Measurements from ENCODE around the gene LGALSL.

The LGALSL gene

GRCh38 chr2:64453770-64454385 is at the start of gene LGALSL:
TSS of gene LGALSL (plus strand) at chr2:64454162. CDS start at chr2:64454546, 384 bp downstream.
- DNase-seq, result peak; percentile 56

DNA sequence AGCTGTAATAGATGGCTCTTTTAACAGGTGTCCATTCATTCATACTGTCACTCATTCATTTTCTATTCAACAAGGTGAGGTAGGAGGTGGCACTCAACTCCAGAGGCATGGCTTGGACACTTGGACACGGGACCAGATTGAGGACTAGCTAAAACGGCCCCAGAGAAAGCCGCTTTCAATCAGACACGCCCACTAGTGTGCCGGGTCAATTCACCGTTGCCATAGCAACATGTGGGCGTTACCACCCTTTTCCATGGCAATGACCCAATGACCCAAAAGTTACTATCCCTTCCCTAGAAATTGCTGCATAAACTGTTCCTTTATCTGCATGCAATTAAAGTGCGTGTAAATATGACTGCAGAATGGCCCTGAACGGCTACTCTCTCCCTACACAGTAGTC is 49.2 kb upstream of the LGALSL start:
- DNase-seq, result no peak

DNA sequence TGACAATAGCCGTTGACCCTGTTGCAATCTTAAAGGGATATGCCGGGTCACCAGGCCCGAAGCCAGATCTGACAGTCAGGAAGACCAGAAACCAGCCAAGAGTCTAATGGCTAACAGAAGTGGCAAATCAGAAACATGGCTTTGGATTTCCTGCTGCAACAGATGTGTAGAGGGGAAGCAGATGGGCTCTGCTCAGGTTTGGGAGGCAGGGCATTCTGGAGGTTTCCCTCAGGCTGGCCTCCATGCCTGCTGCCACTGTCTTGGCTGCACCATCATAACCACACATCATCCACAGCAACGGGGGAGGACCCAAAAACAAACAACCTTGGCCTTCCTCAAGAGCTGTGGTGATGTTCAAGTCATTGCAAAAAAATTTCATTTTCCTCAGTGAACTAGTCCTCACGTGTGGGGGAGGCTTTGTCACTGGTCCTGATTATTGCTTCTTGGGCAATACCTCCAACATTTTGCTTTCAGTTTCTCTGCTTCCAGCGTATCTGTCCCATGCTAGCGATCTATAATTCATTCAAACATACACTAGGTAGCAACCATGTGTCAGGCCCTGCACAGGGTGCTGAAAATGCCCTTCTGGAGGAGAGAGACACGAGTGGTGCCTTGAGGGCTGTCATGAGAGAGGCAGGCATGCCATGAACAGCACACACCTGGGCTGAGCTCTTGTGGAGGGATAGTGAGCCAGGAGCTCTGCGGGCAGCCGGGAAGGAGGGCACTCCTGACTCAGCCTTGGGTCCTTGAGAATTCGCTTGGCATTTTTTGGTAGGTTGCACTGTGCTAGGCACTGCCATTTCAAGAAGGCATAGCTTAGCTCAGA is 48.2 kb upstream of the LGALSL start:
- peak; percentile 4 for DNase-seq

DNA sequence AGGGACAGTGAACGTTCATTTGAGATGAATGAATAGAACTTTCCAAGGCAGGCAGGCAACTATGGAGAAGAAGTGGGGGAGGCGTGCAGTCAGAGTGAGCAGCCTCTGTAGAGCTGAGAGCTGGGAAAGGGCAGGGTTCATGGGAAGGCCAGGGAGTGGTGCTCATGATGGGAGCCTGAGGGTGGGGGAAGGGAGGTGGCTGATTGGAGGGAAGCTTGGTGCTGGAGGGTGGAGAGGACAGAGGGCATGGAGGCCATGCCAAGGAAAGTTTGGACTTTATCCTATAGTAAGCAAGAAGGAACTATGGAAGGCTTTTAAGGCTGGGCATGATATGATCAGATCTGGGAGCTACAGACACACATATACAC is 47.6 kb upstream of the LGALSL start:
- no peak for DNase-seq

GRCh38 chr2:64408031-64408430 is 45.9 kb upstream of the LGALSL start:
- DNase-seq, result no peak

DNA sequence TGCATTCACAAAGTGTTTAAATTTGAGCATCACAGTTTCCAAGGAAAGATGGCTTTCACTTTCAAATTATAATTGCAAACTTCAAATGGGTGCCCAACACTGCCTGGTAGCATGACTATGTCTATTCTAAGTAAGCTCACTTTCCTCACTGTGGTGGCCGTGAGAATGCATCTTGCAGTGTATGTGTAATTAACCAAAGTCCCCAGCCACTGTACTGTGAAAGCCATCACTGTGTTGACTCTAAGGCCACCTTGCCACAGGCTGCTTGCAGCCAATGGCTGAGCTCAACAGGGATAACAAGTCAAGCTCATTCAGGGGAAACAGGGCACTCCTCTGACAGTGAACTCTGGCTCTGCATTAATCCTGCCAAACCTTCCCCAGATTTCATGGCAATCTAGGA is 43.3 kb upstream of the LGALSL start:
- no peak for DNase-seq

DNA sequence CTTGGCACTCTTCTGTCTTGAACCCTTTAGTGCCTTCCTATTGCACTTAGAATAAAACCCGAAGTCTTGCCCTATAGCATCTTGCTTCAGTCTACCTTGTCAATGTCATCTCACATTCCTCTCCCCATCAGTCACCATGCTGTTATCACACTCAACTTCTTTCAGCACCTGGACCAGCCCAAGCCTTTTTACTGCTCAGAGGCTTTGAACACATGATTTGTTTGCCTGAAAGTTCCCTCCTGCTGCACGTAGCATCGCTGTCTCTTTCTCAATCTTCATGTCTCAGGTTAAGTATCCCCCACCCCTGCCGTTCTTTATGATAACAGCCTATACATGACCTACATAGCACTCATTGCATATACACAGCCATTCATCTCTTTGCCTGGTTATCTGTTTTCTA is 41.3 kb upstream of the LGALSL start:
- DNase-seq, result no peak

GRCh38 chr2:64414736-64415435 is 39.1 kb upstream of the LGALSL start:
- DNase-seq, result no peak

DNA sequence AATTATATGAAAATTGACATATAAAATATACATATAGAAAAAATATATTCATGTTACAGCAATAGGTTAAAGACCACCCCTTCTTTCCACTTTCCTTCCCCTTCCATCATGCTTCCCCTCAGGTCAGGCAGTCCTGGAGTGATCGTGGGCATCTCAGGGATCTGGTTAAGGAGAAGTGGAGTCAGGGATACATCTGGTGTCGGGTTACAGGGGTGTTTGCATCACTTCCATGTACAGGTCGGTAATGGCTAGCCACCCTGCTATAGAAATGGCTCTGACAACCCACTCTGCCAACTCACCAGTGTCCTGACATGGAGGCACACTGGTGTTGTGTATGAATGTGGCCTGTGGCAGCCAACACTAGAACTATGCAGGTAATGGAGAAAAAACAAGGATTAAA is 36.3 kb upstream of the LGALSL start:
- no peak for DNase-seq

DNA sequence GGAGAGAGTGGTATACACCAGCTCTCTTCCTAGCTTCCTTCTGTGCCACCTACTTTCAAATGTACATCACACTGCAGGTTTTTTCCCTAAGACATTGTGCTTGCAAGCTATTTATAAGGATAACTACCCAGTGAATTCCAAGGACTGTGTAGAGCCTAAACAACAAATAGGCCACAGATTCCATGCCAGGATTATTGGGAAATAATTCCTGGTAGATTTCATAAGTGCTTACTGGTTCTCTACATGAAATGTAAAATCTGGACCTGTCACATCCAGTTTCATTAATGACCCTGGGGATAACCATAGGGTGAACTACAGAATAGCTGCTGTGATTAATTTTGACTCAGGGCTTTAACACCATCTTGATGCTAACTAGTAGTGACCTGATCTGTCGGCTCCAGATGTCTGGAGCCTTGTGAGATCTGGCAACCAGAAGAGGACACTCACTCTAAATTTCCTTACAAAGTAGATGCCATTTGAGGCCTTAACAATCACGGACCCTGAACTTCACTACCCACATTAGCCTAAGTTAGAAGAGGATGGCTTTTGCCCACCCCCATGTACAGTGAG is 34.3 kb upstream of the LGALSL start:
- no peak for DNase-seq

GRCh38 chr2:64420677-64421076 is 33.3 kb upstream of the LGALSL start:
- no peak for DNase-seq

DNA sequence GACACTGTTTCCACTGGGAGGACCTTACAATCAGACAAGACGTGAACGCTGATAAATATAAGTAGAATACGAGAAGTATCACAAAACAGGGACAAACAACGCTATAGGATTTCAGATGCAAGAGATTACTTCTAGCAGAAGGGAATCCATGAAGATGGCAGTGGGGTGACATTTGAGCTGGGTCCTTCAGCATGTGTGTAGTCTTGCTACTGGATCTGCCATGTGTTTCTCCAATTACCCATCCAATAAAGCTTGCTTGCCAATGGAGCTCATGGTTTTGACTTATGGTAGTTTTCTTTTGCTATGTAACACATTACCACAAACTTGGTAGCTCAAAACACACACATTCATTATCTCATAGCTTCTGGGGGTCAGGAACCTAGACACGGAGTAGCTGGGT is 32.8 kb upstream of the LGALSL start:
- DNase-seq, result peak; percentile 27

DNA sequence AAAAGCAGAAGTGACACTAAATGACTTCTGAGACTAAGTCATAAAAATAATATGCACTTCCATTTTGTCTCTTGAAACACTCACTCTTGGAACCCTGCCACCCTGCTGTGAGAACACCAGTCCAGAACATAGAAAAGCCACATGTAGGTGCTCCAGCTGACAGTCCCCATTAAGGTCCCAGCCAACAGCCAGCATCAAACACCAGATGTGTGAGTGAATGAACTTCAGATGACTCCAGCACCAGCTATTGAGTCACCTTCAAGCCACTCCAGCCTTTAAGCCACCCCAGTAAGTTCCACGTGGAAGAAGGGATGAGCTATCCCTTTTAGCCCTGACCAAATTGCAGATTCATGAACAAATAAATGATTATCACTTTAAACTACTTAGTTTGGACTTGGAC is 31.5 kb upstream of the LGALSL start:
- no peak for DNase-seq

DNA sequence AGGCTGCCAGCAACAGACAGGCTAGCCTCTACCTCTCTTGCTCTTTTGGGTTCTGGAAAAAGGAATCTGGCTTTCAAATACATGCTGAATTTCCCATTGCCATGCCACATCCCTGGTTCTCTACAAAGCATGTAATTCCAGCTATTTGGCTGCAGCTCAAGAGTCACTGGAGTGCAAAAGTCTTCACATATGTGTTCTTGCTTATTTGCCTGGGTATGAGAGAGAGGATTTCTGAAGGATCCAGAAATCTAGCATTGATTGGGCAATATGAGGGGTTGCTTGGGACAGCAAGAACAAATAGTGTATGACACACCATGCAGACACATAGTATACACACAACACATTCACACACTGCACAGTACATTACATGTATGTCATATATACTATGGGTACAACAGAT is 30.7 kb upstream of the LGALSL start:
- no peak for DNase-seq

GRCh38 chr2:64424416-64424987 is 29.5 kb upstream of the LGALSL start:
- DNase-seq, result no peak

- peak; percentile 21 for DNase-seq
These were observed 27.6 kb upstream of the LGALSL start for GRCh38 chr2:64426183-64426952.

GRCh38 chr2:64434039-64434657 is 19.8 kb upstream of the LGALSL start:
- no peak for DNase-seq

DNA sequence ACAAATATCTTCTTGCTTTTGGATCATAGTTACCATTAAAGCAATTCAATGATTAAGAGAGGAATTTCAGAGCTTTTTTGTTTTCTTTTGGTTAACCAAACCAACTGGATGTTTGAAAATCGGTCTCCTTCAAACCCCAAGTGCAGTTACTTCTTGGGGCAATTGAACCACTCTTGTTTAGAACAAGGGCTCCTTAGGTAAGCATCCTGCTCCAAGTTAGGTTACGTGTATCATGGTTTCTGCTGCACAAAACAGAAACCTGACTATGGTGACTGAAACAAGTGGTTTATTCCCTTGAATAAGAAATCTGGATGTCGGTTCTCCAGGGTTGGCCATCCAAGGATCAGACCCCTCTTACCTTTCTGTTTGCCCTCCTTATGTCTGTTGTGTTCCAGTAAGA is 16.1 kb upstream of the LGALSL start:
- no peak for DNase-seq

- no peak for DNase-seq
These were observed 14.8 kb upstream of the LGALSL start for GRCh38 chr2:64439194-64439593.

GRCh38 chr2:64440843-64441242 is 13.1 kb upstream of the LGALSL start:
- DNase-seq, result no peak

DNA sequence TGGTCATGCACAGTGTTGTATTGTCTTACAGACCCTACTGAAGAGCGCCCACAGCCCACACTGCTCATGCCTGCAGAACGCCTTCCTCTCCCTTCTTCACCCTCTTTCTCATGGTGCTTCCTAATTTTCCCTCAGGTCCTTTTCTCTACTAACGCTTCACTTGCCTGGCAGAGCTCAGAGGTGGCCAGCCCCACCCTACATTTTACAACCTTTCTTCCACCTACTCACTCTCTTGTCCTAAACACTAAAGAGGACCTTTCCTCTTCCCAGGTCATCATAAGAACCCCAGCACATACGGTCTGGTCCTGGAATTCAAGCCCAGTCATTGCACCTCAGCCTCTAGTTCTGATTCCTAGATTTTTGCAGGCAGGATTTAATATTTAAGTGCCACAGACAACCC is 11.7 kb upstream of the LGALSL start:
- DNase-seq, result no peak

GRCh38 chr2:64442801-64443429 is 11.0 kb upstream of the LGALSL start:
- no peak for DNase-seq
